Measurements from ENCODE around the gene TPSD1. TPM values are rescaled to one million over a fixed set of nuclear protein-coding genes. Genes with fewer than 3 reads are reported as not detected.

Gene TPSD1
- total and polyA plus RNA-seq, 2 donors (not counting 3 experiments of a cell fraction or from before 2014, with no cell fraction given) = not detected

DNA sequence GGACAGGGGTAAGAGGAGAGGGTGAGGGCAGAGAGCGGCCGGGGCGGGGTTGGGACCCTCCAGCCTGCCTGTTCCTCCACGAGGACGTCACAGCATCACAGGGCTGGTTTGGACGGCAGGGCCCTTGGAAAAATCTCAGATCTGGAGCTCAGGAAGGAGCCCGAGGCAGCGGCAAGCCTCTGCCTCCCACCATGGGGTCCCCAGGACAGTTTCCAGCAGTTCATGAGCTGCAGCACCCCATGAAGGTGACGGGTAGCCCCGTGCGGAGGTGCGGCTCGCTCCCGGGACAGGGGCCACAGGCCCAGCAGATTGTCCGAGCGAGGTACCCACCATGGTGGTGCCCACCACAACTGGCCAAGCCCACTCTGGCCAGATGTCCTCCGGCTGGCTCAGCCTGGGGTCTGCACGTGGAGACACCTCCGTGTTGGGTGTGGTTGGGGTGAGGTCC lies 21.3 kb downstream of the TPSD1 start:
- H3K36me3 ChIP-seq (ENCODE audit: control insufficient read depth in 2 of 2, extremely low read depth in 1 of 2, insufficient read depth in 2 of 2, low read length in 2 of 2) = no peaks in the 10 kb centered on the region
- FAIRE-seq = no peak
- no peak overlapping the region for H3K9ac ChIP-seq (replicated peaks; ENCODE audit: extremely low read depth, insufficient read depth, low read length)
- BruUV-seq (replicated peaks) = no TSS peak
- ChIA-PET CTCF (no interaction called here), POLR2A (no interaction called here)
- no peak for DNase-seq (ENCODE audit: low read depth, low spot score)
- intact Hi-C loops (cut with micrococcal nuclease) (no loop called here), dilution Hi-C loops (cut with MboI; ENCODE audit: extremely low pct_ligation_motif_present, low sequenced_read_pairs) (no loop called here)
- H3K27ac ChIP-seq (ENCODE audit: insufficient read depth, low read depth, low read length) = no peak overlapping the region
- H3K4me1 ChIP-seq (ENCODE audit: control insufficient read depth, extremely low read depth, insufficient read depth, low read length) = no peaks in the 10 kb centered on the region
- H3K4me2 ChIP-seq (ENCODE audit: insufficient read depth, low read length) = no peak overlapping the region
- no peaks in the 10 kb centered on the region for H3K27me3 ChIP-seq (ENCODE audit: control insufficient read depth in 2 of 2, insufficient read depth in 2 of 2, low read length in 2 of 2)
- H3K9me3 ChIP-seq (replicated peaks; ENCODE audit: control insufficient read depth, insufficient read depth, low read length) = no peaks in the 10 kb centered on the region
- H2AFZ ChIP-seq (ENCODE audit: low read depth, low read length) = no peak overlapping the region
- H3K9me1 ChIP-seq (replicated peaks; ENCODE audit: control insufficient read depth, extremely low read depth, insufficient read depth, low read length) = no peaks in the 10 kb centered on the region
- H4K20me1 ChIP-seq (replicated peaks; ENCODE audit: control insufficient read depth, extremely low read depth, insufficient read depth, low read length) = no peaks in the 10 kb centered on the region
- no peak overlapping the region for H3K4me3 ChIP-seq (replicated peaks in 1 of 3; ENCODE audit: insufficient read depth in 1 of 3, low read depth in 1 of 3, low read length in 3 of 3)
- H3K79me2 ChIP-seq (ENCODE audit: control insufficient read depth, insufficient read depth, low read length) = no peaks in the 10 kb centered on the region
- TF ChIP-seq, protein P1, sequence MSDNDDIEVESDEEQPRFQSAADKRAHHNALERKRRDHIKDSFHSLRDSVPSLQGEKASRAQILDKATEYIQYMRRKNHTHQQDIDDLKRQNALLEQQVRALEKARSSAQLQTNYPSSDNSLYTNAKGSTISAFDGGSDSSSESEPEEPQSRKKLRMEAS (IDR thresholded peaks at IDR 0.05; ENCODE audit: insufficient read depth, insufficient read length) = no peak
- TF ChIP-seq MYC (IDR thresholded peaks at IDR 0.05; ENCODE audit: low read depth, low read length) = no peak
- TF ChIP-seq POLR2AphosphoS5 (IDR thresholded peaks at IDR 0.05; ENCODE audit: insufficient read depth, low read depth, low read length) = no peak
- TF ChIP-seq EZH2 (IDR thresholded peaks at IDR 0.05; ENCODE audit: borderline replicate concordance, low read depth, low read length, severe bottlenecking) = no peak
- no peak for TF ChIP-seq JUN (IDR thresholded peaks at IDR 0.05; ENCODE audit: borderline replicate concordance, insufficient read depth, insufficient read length, low read depth)
- no peak for TF ChIP-seq FOS (IDR thresholded peaks at IDR 0.05; ENCODE audit: borderline replicate concordance, insufficient read depth, low read length)
- TF ChIP-seq, protein P2, sequence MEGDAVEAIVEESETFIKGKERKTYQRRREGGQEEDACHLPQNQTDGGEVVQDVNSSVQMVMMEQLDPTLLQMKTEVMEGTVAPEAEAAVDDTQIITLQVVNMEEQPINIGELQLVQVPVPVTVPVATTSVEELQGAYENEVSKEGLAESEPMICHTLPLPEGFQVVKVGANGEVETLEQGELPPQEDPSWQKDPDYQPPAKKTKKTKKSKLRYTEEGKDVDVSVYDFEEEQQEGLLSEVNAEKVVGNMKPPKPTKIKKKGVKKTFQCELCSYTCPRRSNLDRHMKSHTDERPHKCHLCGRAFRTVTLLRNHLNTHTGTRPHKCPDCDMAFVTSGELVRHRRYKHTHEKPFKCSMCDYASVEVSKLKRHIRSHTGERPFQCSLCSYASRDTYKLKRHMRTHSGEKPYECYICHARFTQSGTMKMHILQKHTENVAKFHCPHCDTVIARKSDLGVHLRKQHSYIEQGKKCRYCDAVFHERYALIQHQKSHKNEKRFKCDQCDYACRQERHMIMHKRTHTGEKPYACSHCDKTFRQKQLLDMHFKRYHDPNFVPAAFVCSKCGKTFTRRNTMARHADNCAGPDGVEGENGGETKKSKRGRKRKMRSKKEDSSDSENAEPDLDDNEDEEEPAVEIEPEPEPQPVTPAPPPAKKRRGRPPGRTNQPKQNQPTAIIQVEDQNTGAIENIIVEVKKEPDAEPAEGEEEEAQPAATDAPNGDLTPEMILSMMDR (IDR thresholded peaks at IDR 0.05; ENCODE audit: extremely low read depth in 1 of 2, insufficient read depth in 1 of 2, low read depth in 1 of 2, low read length in 2 of 2) = no peak
- no peak for TF ChIP-seq POLR2A (IDR thresholded peaks at IDR 0.05; ENCODE audit: low read depth, low read length)
- TF ChIP-seq GATA2 (IDR thresholded peaks at IDR 0.05; ENCODE audit: insufficient read depth, insufficient read length, low read depth, low read length) = no peak

Measured in endothelial cell of umbilical vein (primary cell).